Measurements from ENCODE around the gene ACBD6. TPM values are rescaled to one million over a fixed set of nuclear protein-coding genes. Genes with fewer than 3 reads are reported as not detected.

ACBD6 gene
- total RNA-seq, 1 experiment from 2014 or later = 74.7 TPM

DNA sequence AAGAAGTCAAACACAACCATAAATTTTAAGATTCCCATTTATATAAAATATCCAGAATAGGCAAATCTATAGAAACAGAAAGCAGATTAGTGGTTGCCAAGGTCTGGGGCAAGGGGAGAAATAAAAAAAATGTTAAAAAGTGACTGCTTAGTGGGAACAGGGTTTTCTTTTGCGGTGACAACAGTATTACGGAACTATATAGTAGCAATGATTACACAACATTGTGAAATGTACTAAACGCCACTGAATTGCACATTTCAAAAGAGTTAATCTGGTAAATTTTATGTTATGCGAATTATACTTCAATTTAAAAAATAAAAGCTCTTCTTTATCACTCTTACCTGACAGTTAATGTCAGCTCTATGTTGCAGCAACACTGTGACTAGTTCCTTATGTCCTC lies 105.2 kb downstream of the ACBD6 start:
- ChIA-PET CTCF (no interaction called here), POLR2A (no interaction called here)
- Histone ChIP-seq H3K27me3 (replicated peaks; ENCODE audit: control insufficient read depth, insufficient read depth, low read length) (no peaks in the 10 kb centered on the region), H3K36me3 (ENCODE audit: control insufficient read depth, insufficient read depth, low read length) (no peaks in the 10 kb centered on the region), H3K4me3 (ENCODE audit: low read depth, low read length) (no peak overlapping the region), H3K4me1 (no peaks in the 10 kb centered on the region), H3K9me3 (no peaks in the 10 kb centered on the region)
- intact Hi-C loops (cut with micrococcal nuclease; ENCODE audit: unreplicated experiment) = no loop called here
- BruUV-seq (replicated peaks) = no TSS peak
- Mint-ChIP-seq H3K36me3 (ENCODE audit: insufficient read depth, unreplicated experiment) (no peaks in the 10 kb centered on the region), H3K4me1 (ENCODE audit: low read depth, unreplicated experiment) (no peaks in the 10 kb centered on the region), H3K27ac (ENCODE audit: unreplicated experiment) (no peak overlapping the region), H3K27me3 (ENCODE audit: insufficient read depth, unreplicated experiment) (no peaks in the 10 kb centered on the region), H3K4me3 (ENCODE audit: unreplicated experiment) (no peak overlapping the region), H3K9me3 (ENCODE audit: unreplicated experiment) (no peaks in the 10 kb centered on the region)
- DNase-seq = no peak
- TF ChIP-seq, protein P1, sequence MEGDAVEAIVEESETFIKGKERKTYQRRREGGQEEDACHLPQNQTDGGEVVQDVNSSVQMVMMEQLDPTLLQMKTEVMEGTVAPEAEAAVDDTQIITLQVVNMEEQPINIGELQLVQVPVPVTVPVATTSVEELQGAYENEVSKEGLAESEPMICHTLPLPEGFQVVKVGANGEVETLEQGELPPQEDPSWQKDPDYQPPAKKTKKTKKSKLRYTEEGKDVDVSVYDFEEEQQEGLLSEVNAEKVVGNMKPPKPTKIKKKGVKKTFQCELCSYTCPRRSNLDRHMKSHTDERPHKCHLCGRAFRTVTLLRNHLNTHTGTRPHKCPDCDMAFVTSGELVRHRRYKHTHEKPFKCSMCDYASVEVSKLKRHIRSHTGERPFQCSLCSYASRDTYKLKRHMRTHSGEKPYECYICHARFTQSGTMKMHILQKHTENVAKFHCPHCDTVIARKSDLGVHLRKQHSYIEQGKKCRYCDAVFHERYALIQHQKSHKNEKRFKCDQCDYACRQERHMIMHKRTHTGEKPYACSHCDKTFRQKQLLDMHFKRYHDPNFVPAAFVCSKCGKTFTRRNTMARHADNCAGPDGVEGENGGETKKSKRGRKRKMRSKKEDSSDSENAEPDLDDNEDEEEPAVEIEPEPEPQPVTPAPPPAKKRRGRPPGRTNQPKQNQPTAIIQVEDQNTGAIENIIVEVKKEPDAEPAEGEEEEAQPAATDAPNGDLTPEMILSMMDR (IDR thresholded peaks at IDR 0.05; ENCODE audit: insufficient read depth in 1 of 2, low read depth in 1 of 2, low read length in 1 of 2, severe bottlenecking in 1 of 2, unreplicated experiment in 1 of 2) = no peak

DNA sequence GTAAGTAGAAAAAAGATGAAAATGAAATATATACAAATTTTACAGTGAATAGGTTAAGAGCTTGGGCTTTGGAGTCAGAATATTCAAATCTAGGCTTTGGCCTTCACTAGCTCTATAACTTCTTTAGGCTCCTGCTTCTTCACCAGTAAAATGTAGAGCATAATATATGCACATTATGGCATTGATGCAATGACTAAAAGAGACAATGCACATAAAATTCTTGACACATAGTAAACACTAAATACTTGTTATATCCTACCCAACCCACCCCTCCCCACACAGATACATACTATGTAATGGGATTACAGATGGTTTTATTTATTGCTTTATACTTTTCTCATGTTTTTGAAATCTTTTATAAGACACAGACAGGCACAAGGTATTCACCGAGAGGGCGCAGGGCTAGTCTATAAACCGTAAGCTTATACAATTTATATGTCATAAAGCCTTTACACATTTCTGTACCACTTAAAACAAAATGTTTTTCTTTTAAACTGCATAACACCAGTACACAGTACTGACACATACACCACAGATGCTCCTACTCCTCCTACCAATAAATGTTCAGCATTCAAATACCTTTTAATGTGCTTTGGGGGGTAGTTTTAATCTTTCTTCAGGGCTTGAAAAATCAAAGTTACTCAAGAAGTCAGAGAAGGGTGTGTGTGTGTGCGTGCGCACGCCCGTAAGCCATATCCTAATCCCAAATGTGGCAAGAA lies 109.8 kb downstream of the ACBD6 start:
- intact Hi-C loops (cut with micrococcal nuclease; ENCODE audit: unreplicated experiment) = no loop called here
- Mint-ChIP-seq H3K4me1 (ENCODE audit: low read depth, unreplicated experiment) (no peaks in the 10 kb centered on the region), H3K4me3 (ENCODE audit: unreplicated experiment) (no peak overlapping the region), H3K36me3 (ENCODE audit: insufficient read depth, unreplicated experiment) (peaks cover 6% of the 10 kb centered on the region), H3K27ac (ENCODE audit: unreplicated experiment) (no peak overlapping the region), H3K9me3 (ENCODE audit: unreplicated experiment) (no peaks in the 10 kb centered on the region), H3K27me3 (ENCODE audit: insufficient read depth, unreplicated experiment) (no peaks in the 10 kb centered on the region)
- POLR2A ChIA-PET = no interaction called here
- H3K4me1 ChIP-seq = no peaks in the 10 kb centered on the region
- DNase-seq = no peak
- no peaks in the 10 kb centered on the region for H3K36me3 ChIP-seq (ENCODE audit: control insufficient read depth, insufficient read depth, low read length)
- H3K27me3 ChIP-seq (replicated peaks; ENCODE audit: control insufficient read depth, insufficient read depth, low read length) = no peaks in the 10 kb centered on the region
- H3K4me3 ChIP-seq (ENCODE audit: low read depth, low read length) = no peak overlapping the region
- no peaks in the 10 kb centered on the region for H3K9me3 ChIP-seq
- BruUV-seq (replicated peaks) = no TSS peak
- TF ChIP-seq, protein P1 (IDR thresholded peaks at IDR 0.05; ENCODE audit: insufficient read depth in 1 of 2, low read depth in 1 of 2, low read length in 1 of 2, severe bottlenecking in 1 of 2, unreplicated experiment in 1 of 2) = no peak
- CTCF ChIA-PET = interaction anchor here (0.6 kb wide), 1 partner anchor 470 kb away, joined by 6 read pairs; no protein-coding TSS in a partner anchor

DNA sequence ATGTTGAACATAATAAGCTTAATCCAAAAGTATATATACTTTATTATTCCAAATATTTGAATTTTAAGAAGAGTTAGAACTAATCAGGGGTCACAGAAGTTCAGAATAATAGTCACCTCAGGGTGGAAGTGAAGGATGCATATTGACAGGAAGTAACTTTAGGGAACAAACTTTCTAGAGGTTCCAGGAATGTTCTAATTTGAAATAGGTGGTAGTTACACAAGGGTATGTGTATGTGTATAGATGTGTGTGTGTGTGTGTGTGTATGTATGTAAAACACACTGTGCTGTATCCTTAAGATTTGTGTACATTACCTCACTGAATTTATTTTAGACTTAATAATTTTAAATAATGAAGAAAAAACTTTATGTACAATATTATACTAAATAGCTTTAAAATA lies 110.4 kb downstream of the ACBD6 start:
- Histone ChIP-seq H3K9me3 (no peaks in the 10 kb centered on the region), H3K27me3 (replicated peaks; ENCODE audit: control insufficient read depth, insufficient read depth, low read length) (no peaks in the 10 kb centered on the region), H3K36me3 (ENCODE audit: control insufficient read depth, insufficient read depth, low read length) (no peaks in the 10 kb centered on the region), H3K4me3 (ENCODE audit: low read depth, low read length) (no peak overlapping the region), H3K4me1 (no peaks in the 10 kb centered on the region)
- CTCF ChIA-PET = no interaction called here
- DNase-seq = no peak
- H3K4me3 Mint-ChIP-seq (ENCODE audit: unreplicated experiment) = no peak overlapping the region
- POLR2A ChIA-PET = no interaction called here
- no peak overlapping the region for H3K27ac Mint-ChIP-seq (ENCODE audit: unreplicated experiment)
- H3K9me3 Mint-ChIP-seq (ENCODE audit: unreplicated experiment) = no peaks in the 10 kb centered on the region
- no peaks in the 10 kb centered on the region for H3K4me1 Mint-ChIP-seq (ENCODE audit: low read depth, unreplicated experiment)
- TF ChIP-seq, protein P1 (IDR thresholded peaks at IDR 0.05; ENCODE audit: insufficient read depth in 1 of 2, low read depth in 1 of 2, low read length in 1 of 2, severe bottlenecking in 1 of 2, unreplicated experiment in 1 of 2) = no peak
- H3K27me3 Mint-ChIP-seq (ENCODE audit: insufficient read depth, unreplicated experiment) = no peaks in the 10 kb centered on the region
- no TSS peak for BruUV-seq (replicated peaks)
- intact Hi-C loops (cut with micrococcal nuclease; ENCODE audit: unreplicated experiment) = no loop called here
- H3K36me3 Mint-ChIP-seq (ENCODE audit: insufficient read depth, unreplicated experiment) = peaks cover 6% of the 10 kb centered on the region

All from Caco-2 (cell line).